Activated T-cell treated with anti-CD3 and anti-CD28 coated beads for 24 hours (primary cell): ENCODE data around the gene RESF1.
"Not testable (repeated sequence)": the region's sequence is repeated elsewhere in the genome, so short reads cannot be mapped to it uniquely, and the experiment has no call there.

ENCODE experiments used
- DNase-seq: peaks from one replicate; pipeline ENCODE4 v3.0.0-alpha.2; 2020; ENCODE audit warnings: low read depth

The RESF1 gene

GRCh38 chr12:31959161-31959700 is at the start of gene RESF1:
Gene RESF1, plus strand, starts transcription at chr12:31959415. Its CDS starts 21,541 bp downstream, at chr12:31980956.
- DNase-seq, result peak; percentile 81

- DNase-seq, result no peak
These were observed 44.3 kb upstream of the RESF1 start for GRCh38 chr12:31914927-31915326.

- DNase-seq, result no peak
These were observed 43.8 kb upstream of the RESF1 start for GRCh38 chr12:31915446-31915845.

DNA sequence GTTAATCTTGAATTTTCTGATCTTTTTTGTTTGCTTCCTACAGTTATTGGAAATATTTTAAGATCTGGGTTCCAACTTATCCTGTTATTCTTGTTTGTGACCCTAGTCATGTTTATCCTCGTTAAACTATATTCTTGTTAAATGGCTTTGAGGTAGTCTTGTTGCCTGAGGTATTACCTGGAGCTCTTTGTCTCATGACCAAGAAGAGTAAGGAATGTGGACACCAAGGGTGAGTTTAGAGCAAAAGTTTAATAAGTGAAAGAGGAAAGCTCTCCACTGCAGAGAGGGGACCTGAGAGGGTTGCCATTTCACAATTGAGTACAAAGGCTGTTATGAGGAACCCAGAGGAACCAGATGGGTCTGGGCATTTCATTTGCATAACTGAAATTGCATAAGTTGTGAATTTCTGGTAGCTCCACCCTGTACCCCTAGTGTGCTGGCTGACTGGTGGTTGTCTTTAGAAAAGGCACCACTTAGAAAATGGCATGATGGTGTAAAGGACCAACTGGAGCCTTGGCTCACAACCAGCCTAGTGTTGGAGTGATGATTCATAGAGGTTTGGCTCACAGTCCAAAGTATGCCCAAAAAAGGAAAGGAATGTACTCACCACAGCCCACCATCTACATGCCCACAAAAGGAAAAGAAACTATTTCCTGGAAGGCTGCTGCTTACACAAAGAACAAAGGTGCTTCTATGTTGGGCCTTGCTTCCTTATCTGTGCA is 36.7 kb upstream of the RESF1 start:
- no peak for DNase-seq

GRCh38 chr12:31923063-31923412 is 36.2 kb upstream of the RESF1 start:
- DNase-seq, result no peak

DNA sequence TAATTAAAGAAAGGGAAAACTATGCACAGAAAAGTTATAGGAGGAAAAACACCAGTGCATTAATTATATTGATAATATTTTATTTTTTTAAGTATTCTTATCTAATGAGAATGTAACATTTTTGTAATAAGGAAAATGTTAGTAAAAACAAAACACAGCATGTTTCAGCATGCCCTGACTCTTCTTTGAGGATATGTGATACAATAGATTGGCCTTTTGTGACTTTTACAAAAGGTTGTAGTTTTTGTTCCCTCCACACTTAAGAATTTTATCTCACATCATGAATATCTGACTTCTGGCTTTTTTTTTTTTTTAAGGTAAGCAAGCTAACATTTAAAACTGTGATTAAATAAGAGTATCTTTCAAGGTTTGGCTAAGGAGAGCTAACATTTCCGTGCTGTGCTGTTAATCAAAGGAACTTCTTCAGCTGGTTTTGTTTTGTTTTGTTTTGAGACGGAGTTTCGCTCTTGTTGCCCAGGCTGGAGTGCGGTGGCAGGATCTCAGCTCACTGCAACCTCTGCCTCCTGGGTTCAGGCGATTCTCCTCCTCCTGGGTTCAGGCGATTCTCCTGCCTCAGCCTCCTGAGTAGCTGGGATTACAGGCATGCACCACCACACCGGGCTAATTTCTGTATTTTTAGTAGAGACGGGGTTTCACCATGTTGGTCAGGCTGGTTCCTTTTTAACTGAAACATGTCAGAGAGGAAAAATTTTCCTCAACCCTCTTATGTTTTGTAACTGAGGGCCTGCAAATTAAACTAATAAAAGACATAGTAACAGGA is 30.8 kb upstream of the RESF1 start:
- no peak for DNase-seq

DNA sequence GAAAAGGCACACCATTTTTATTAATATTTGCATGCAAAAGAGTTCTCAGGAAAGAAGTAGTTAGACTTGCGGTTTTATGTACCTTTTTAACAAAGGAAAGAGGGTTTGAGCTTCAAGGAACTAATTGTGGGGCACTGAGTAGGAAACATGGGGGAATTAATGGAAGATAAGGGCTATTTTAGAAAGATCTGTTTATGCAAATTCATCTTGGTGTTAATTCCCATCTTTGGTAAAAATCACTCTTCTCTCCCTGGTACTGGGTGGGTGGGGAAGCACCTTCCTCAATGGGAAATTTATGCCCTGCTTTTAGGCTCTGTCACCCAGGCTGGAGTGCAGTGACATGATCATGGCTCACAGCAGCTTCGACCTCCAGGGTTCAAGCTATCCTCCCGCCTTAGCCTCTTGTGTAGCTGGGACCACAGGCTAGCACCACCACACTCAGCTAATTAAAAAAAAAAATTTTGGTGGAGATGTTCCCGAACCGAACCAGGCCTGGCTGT is 30.1 kb upstream of the RESF1 start:
- DNase-seq, result peak; percentile 16

DNA sequence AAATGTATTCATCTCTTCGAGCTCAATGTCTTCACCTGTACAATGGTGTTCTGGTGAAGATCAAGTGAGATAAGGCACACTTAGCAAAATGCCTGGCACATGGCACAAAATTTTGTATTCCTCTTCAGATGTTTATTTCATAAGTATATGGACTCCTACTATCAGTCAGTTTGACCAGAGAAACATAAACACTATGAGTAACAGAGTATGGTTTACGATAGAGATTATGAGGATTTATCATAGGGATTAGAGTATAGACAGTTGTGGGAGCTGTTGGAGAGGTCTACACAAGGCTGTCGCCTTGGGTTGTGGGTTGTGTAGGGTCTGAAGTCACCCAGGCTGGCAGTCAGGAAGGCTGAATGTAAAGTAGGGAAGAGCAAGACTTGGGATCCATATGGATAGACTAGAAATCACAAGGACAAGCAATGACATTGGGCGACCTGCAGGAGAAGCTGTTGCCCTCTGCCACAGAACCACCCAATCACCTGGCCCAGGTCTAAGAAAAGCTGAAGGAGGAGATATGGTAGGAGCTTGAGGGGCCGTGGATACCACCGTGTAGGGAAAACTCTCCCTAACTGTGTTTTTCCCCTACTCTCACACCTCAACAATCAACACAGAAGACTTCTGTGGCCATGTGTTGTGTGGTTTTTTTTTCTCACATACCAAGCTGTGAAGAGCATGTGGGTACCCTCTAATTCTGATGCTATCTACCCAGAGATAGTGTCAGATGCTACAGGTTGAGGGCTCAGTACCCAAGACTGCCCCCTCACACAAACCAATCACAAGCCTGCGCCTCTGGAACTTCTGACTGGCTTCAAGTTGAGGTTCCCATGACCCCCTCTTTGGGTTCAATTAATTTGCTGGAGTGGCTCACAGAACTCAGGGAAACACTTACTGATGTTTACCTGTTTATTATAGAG is 27.2 kb upstream of the RESF1 start:
- DNase-seq, result no peak

DNA sequence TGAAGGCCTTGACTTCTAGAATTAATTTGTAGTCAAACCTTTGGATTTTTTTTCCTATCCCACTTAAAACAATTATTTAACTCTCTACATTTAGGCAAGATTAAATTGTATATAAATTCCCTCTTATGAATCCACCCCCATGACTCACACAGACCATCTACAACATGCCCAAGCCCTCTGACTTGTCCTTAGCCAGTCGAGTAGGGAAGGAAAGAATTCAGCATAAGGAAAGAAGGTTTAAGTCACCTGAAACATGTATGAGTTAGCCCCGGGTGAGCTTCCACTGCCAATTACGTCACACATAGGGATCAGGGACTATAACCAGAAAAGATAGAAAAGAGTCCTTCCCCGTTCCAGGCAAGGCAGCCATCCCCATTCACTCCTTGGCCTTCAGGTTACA is 14.9 kb upstream of the RESF1 start:
- DNase-seq, result no peak

DNA sequence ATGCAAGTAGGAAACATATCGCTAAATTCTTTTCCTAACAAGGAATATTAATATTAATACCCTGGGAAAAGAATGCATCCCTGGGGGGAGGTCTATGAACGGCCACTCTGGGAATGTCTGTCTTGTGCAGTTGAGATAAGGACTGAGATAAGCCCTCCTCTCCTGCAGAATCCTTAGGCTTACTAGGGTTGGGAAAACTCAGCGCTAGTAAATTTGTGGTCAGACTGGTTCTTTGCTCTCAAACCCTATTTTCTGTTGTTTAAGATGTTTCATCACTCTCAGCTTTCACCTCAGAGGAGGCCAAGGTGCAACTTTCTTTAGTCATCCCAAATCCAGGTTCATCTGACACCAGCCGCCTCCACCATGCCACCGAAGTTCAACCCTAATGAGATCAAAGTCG is 11.2 kb upstream of the RESF1 start:
- DNase-seq, result no peak

DNA sequence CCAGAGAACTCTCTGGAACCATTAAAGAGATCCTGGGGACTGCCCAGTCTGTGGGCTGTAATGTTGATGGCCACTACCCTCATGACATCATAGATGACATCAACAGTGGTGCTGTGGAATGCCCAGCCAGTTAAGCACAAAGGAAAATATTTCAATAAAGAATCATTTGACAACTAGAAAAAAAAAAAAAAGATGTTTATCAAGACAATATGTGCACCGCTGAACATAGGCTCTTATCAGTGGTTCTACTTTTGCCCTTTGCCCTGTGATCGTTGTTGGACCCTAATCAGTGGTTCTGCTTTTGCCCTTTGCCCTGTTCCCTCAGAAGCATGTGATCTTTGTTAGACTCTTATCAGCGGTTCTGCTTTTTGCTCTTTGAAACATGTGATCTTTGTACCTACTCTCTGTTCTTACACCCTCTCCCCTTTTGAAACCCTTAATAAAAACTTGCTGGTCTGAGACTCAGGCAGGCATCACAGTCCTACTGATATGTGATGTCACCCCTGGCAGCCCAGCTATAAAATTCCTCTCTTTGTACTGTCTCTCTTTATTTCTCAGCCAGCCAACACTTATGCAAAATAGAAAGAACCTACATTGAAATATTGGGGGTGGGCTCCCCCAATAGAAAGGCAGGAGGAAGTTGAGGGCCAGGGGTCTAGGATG is 10.4 kb upstream of the RESF1 start:
- DNase-seq, result not testable (repeated sequence)

GRCh38 chr12:31950088-31950487 is 9.1 kb upstream of the RESF1 start:
- DNase-seq, result no peak

GRCh38 chr12:31950492-31950891 is 8.7 kb upstream of the RESF1 start:
- no peak for DNase-seq

GRCh38 chr12:31951008-31951407 is 8.2 kb upstream of the RESF1 start:
- DNase-seq, result no peak

DNA sequence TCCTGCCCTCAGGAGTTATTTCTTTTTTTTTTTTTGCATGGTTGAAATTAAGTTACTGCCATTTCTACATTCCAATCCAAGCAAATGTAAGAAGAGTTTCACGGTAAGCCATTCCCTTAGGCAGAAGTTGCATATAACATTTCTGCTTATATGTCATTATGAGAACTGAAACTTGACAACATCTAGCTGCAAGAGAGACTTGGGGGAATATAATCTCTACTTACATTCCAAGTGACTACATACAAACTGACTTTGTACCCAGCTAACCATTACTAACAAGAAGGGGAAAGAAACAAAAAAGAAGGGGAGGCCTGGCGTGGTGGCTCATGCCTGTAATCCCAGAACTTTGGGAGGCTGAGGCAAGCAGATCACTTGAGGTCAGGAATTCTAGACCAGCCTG is 7.3 kb upstream of the RESF1 start:
- no peak for DNase-seq

GRCh38 chr12:31952418-31952817 is 6.8 kb upstream of the RESF1 start:
- no peak for DNase-seq

DNA sequence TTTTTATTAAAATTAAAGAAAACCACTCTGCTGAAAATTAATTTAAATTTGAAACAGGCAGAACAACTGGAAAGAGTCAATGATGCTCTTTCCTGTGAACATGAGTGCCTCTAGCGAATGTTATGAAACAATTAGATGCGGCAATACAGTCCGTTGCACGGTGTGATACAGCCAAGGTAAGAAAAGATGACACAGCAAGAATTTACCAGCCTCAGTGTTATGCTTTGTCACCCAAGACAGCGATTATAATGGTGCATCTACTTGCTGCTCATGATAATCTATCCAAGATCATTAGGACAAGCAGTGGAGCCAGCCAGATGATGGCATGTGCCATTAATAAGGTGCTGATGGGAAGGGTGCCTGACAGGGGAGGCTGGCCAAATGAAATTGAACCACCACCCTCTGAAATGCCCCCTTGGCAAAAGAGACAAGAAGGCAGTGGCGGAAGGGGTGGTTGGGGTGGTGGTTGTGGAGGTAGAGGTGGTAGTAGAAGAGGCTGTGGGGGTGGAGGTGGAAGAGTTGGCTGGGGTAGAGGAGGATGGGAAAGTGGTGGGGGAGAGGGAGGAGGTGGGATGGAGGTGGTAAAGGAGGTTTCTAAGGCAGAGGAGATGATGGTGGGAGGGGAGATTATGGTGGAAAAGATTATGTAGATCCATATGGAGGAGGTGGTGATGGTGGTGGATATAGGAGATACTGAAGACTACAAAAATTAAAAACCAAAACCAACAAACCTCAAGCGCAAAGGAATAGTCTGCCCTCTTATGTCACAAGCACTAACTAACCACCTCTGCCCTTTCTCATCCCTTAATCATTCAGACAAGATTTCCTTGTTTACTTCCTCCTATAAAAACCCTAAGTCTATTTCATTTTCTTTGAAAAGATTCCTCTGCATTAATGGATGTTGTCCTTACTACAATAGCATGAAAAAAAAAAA is 4.0 kb upstream of the RESF1 start:
- no peak for DNase-seq

DNA sequence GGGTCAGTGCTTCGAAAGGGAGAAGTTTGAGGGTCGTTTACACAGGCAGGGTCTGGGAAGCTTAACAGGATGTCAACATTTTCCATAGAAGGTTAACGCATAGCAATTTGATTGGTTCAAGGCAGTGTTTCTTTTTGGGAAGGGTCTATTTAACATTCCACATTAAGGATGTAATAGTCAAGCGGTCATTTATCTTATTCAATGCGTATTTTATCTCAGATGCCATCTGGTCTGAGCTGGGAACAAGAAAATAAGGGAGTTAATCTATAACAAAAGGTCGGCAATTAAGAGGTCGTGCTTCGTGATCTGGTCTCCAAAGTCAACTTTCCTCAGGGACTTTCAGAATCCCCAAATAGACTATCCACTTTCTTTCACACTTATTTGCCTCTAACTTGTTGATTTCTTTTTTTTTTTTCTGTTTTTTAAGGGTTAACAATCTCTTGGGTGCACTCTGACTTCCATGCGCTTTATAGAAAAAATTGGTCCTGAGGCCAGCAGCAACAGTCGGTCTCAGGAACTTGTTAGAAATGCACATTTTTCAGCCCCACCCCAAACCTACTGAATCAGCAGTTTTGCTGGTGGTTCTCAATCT is 550 bp upstream of the RESF1 start:
- DNase-seq, result no peak

GRCh38 chr12:31959701-31960391 is 631 bp downstream of the RESF1 start:
- peak; percentile 51 for DNase-seq
